SU-DHL-6 (cell line): Measurements from ENCODE around the gene CACNA1G.

ENCODE experiments used
- EZH2phosphoT487 ChIP-seq: fragments of 200-600 bp; sonication (generic), shearing (Covaris generic); conservative IDR thresholded peaks from 2 replicates; pipeline ENCODE4 v1.6.1; 2018; ENCODE audit warnings: mild to moderate bottlenecking, antibody characterized with exemption, low read length, moderate library complexity, mixed read lengths
- TF ChIP-seq, protein P1 (sequence below): fragments of 200-600 bp; sonication (generic); IDR thresholded peaks from one replicate; pipeline ENCODE4 v1.5.1; 2017; ENCODE audit warnings: antibody characterized with exemption, mild to moderate bottlenecking, low read length, moderate library complexity; ENCODE audit not compliant: insufficient read depth, poor library complexity, severe bottlenecking

DNA sequence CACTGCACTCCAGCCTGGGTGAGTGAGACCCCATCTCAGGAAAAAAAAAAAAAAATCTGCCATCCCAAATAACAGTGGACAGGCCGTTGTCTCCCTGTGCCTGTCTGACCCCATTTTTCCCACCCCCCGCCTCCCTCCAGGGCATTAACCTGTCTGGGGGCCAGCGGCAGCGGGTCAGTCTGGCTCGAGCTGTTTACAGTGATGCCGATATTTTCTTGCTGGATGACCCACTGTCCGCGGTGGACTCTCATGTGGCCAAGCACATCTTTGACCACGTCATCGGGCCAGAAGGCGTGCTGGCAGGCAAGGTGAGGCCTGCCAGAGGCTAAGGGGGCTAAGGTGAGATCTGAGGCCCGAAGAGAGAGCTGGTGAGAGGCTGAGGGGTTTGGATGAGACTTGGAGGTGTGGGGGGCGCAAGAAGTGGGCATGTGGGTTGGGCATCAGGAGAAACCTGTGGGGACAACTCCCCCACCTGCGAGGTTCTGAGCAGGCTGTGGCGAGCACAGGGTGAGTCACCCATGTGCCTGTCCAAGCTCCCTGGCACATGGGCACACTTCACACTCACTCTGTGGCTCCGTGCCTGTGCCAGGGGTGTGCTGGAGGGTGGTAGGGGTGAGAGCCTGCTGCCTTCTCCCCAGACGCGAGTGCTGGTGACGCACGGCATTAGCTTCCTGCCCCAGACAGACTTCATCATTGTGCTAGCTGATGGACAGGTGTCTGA is 112.5 kb downstream of the CACNA1G start:
- TF ChIP-seq, protein P1, sequence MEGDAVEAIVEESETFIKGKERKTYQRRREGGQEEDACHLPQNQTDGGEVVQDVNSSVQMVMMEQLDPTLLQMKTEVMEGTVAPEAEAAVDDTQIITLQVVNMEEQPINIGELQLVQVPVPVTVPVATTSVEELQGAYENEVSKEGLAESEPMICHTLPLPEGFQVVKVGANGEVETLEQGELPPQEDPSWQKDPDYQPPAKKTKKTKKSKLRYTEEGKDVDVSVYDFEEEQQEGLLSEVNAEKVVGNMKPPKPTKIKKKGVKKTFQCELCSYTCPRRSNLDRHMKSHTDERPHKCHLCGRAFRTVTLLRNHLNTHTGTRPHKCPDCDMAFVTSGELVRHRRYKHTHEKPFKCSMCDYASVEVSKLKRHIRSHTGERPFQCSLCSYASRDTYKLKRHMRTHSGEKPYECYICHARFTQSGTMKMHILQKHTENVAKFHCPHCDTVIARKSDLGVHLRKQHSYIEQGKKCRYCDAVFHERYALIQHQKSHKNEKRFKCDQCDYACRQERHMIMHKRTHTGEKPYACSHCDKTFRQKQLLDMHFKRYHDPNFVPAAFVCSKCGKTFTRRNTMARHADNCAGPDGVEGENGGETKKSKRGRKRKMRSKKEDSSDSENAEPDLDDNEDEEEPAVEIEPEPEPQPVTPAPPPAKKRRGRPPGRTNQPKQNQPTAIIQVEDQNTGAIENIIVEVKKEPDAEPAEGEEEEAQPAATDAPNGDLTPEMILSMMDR, result no peak
- no peak for TF ChIP-seq EZH2phosphoT487
